Kidney epithelial cell (primary cell): ENCODE measurements around the gene HLCS. TPM values are rescaled to one million over a fixed set of nuclear protein-coding genes. Genes with fewer than 3 reads are reported as not detected.

Experiments
- DNase-seq: peaks from one replicate; pipeline ENCODE4 v3.0.0-alpha.2; 2010; ENCODE audit warnings: low read depth
- H3K27me3 ChIP-seq: 2 replicates; pipeline ENCODE4 v1.6.0; 2011; ENCODE audit warnings: low read length; ENCODE audit not compliant: control insufficient read depth, insufficient read depth
- H3K36me3 ChIP-seq: 2 replicates; pipeline ENCODE4 v1.5.1; 2011; ENCODE audit warnings: low read length; ENCODE audit not compliant: control insufficient read depth, insufficient read depth
- H3K4me3 ChIP-seq: 2 replicates; pipeline ENCODE4 v1.5.1; 2011; ENCODE audit warnings: low read depth, mild to moderate bottlenecking, control low read depth, low read length
- total RNA-seq: library from RNA; depleted of rRNA; stranded (reverse); fragments of >200 nt; gene quantifications from 2 replicates; pipeline ENCODE4 v1.2.3, GENCODE V29; 2015
- TF ChIP-seq, protein P1 (sequence below): IDR thresholded peaks from 2 replicates; pipeline ENCODE4 v1.5.1; 2011; ENCODE audit warnings: mild to moderate bottlenecking, moderate library complexity, low read length, control low read depth, inconsistent platforms; ENCODE audit not compliant: insufficient read depth, poor library complexity, severe bottlenecking

Gene HLCS
- total RNA-seq, 1 donor from 2014 or later, result 26.7 TPM

DNA sequence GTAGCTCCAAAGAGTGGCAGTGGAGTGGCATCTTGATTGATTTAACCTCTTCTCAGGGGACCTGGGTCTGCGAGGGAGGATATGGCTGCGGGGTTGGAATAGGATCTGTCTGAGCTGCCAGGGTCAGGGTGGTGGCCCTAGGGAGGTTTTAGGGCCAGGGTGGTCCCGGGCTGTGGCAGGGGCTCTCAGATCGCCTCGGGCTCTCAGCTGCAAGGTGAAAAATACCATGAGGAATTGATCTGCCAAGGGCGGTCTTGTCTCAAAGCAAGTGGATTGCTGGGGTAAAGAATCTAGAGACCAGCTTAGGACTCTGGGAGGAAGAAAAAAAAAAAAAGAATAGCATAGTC lies 263.9 kb downstream of the HLCS start:
- peak overlapping the region; percentile 54 for H3K4me3 ChIP-seq
- no peaks in the 10 kb centered on the region for H3K36me3 ChIP-seq
- H3K27me3 ChIP-seq, result peaks cover 96% of the 10 kb centered on the region
- DNase-seq, result no peak
- TF ChIP-seq, protein P1, sequence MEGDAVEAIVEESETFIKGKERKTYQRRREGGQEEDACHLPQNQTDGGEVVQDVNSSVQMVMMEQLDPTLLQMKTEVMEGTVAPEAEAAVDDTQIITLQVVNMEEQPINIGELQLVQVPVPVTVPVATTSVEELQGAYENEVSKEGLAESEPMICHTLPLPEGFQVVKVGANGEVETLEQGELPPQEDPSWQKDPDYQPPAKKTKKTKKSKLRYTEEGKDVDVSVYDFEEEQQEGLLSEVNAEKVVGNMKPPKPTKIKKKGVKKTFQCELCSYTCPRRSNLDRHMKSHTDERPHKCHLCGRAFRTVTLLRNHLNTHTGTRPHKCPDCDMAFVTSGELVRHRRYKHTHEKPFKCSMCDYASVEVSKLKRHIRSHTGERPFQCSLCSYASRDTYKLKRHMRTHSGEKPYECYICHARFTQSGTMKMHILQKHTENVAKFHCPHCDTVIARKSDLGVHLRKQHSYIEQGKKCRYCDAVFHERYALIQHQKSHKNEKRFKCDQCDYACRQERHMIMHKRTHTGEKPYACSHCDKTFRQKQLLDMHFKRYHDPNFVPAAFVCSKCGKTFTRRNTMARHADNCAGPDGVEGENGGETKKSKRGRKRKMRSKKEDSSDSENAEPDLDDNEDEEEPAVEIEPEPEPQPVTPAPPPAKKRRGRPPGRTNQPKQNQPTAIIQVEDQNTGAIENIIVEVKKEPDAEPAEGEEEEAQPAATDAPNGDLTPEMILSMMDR, result no peak

GRCh38 chr21:36701756-36702621 lies 264.5 kb downstream of the HLCS start:
- DNase-seq, result no peak
- TF ChIP-seq, protein P1, result no peak
- Histone ChIP-seq H3K36me3 (no peaks in the 10 kb centered on the region), H3K4me3 (peak overlapping the region; percentile 54), H3K27me3 (peaks cover 96% of the 10 kb centered on the region)

- TF ChIP-seq, protein P1, result no peak
- no peak for DNase-seq
- peaks cover 100% of the 10 kb centered on the region for H3K27me3 ChIP-seq
- H3K36me3 ChIP-seq, result no peaks in the 10 kb centered on the region
- H3K4me3 ChIP-seq, result peak overlapping the region; percentile 54
Measured at GRCh38 chr21:36700971-36701755, 265.3 kb downstream of the HLCS start.

Other genes with a start within 250 kb of the HLCS start
- gene RIPPLY3, start 40.0 kb upstream of the HLCS start, total RNA-seq, result 0.48 and 0.92 TPM in 2 replicates
- gene PIGP, start 106.4 kb upstream of the HLCS start, total RNA-seq, result 11.4 and 15.9 TPM in 2 replicates
- 126 and 139 TPM in 2 replicates for gene TTC3, start 106.6 kb upstream of the HLCS start, total RNA-seq